ENCODE results near the gene NCKAP1.
"Not testable (repeated sequence)": the region's sequence is repeated elsewhere in the genome, so short reads cannot be mapped to it uniquely, and the experiment has no call there.

Gene NCKAP1

GRCh38 chr2:182999348-183000028 is 38.8 kb downstream of the NCKAP1 start:
- DNase-seq (ENCODE audit: low read depth): no peak

- no peak for DNase-seq (ENCODE audit: low read depth)
Measured at GRCh38 chr2:182994228-182994912, 43.9 kb downstream of the NCKAP1 start.

- DNase-seq (ENCODE audit: low read depth): no peak
Measured at GRCh38 chr2:182982941-182983340, 55.3 kb downstream of the NCKAP1 start.

GRCh38 chr2:182981475-182981874 is 56.8 kb downstream of the NCKAP1 start:
- not testable (repeated sequence) for DNase-seq (ENCODE audit: low read depth)

GRCh38 chr2:182980652-182981051 is 57.6 kb downstream of the NCKAP1 start:
- DNase-seq (ENCODE audit: low read depth): no peak

GRCh38 chr2:182980115-182980514 is 58.1 kb downstream of the NCKAP1 start:
- no peak for DNase-seq (ENCODE audit: low read depth)

GRCh38 chr2:182977463-182977862 is 60.8 kb downstream of the NCKAP1 start:
- no peak for DNase-seq (ENCODE audit: low read depth)

- no peak for DNase-seq (ENCODE audit: low read depth)
Measured at GRCh38 chr2:182973441-182974352, 64.6 kb downstream of the NCKAP1 start.

GRCh38 chr2:182972548-182972942 is 65.7 kb downstream of the NCKAP1 start:
- DNase-seq (ENCODE audit: low read depth): no peak

GRCh38 chr2:182971820-182972547 is 66.3 kb downstream of the NCKAP1 start:
- no peak for DNase-seq (ENCODE audit: low read depth)

GRCh38 chr2:182970486-182970885 is 67.8 kb downstream of the NCKAP1 start:
- DNase-seq (ENCODE audit: low read depth): no peak

- DNase-seq (ENCODE audit: low read depth): no peak
Measured at GRCh38 chr2:182968493-182968892, 69.8 kb downstream of the NCKAP1 start.

- DNase-seq (ENCODE audit: low read depth): not testable (repeated sequence)
Measured at GRCh38 chr2:182966356-182966755, 71.9 kb downstream of the NCKAP1 start.

GRCh38 chr2:182962641-182963040 is 75.6 kb downstream of the NCKAP1 start:
- no peak for DNase-seq (ENCODE audit: low read depth)

- not testable (repeated sequence) for DNase-seq (ENCODE audit: low read depth)
Measured at GRCh38 chr2:182960869-182961268, 77.4 kb downstream of the NCKAP1 start.

- DNase-seq (ENCODE audit: low read depth): no peak
Measured at GRCh38 chr2:182954789-182955188, 83.5 kb downstream of the NCKAP1 start.

GRCh38 chr2:182952741-182953450 is 85.4 kb downstream of the NCKAP1 start:
- no peak for DNase-seq (ENCODE audit: low read depth)

- DNase-seq (ENCODE audit: low read depth): no peak
Measured at GRCh38 chr2:182951948-182952663, 86.2 kb downstream of the NCKAP1 start.

GRCh38 chr2:182950546-182950945 is 87.7 kb downstream of the NCKAP1 start:
- no peak for DNase-seq (ENCODE audit: low read depth)

GRCh38 chr2:182949572-182950189 is 88.6 kb downstream of the NCKAP1 start:
- DNase-seq (ENCODE audit: low read depth): no peak
